ENCODE measurements around the gene ZNF543.
"Not testable (repeated sequence)": the region's sequence is repeated elsewhere in the genome, so short reads cannot be mapped to it uniquely, and the experiment has no call there.

The ZNF543 gene

GRCh38 chr19:57321116-57321515, 844 bp downstream of the ZNF543 start:
- no peak for DNase-seq (ENCODE audit: low read depth)

- no peak for DNase-seq (ENCODE audit: low read depth)
Observed at GRCh38 chr19:57321751-57322150, 1.5 kb downstream of the ZNF543 start.

- no peak for DNase-seq (ENCODE audit: low read depth)
Observed at GRCh38 chr19:57324992-57325391, 4.7 kb downstream of the ZNF543 start.

- DNase-seq (ENCODE audit: low read depth), result no peak
Observed at GRCh38 chr19:57327993-57328392, 7.7 kb downstream of the ZNF543 start.

- DNase-seq (ENCODE audit: low read depth), result no peak
Observed at GRCh38 chr19:57334191-57334590, 13.9 kb downstream of the ZNF543 start.

GRCh38 chr19:57338877-57339276, 18.6 kb downstream of the ZNF543 start:
- no peak for DNase-seq (ENCODE audit: low read depth)

GRCh38 chr19:57342582-57342981, 22.3 kb downstream of the ZNF543 start:
- DNase-seq (ENCODE audit: low read depth), result no peak

GRCh38 chr19:57348136-57348535, 27.9 kb downstream of the ZNF543 start:
- DNase-seq (ENCODE audit: low read depth), result no peak

- peak; percentile 75 for DNase-seq (ENCODE audit: low read depth)
Observed at GRCh38 chr19:57350877-57351805, 30.9 kb downstream of the ZNF543 start, which contains the start of gene ZNF304. TSS of gene ZNF304 (plus strand) at chr19:57351271. CDS start at chr19:57351665, 394 bp downstream.

- DNase-seq (ENCODE audit: low read depth), result no peak
Observed at GRCh38 chr19:57351867-57352266, 31.6 kb downstream of the ZNF543 start.

GRCh38 chr19:57355916-57356315, 35.6 kb downstream of the ZNF543 start:
- no peak for DNase-seq (ENCODE audit: low read depth)

GRCh38 chr19:57357406-57357805, 37.1 kb downstream of the ZNF543 start:
- no peak for DNase-seq (ENCODE audit: low read depth)

GRCh38 chr19:57359300-57359699, 39.0 kb downstream of the ZNF543 start:
- no peak for DNase-seq (ENCODE audit: low read depth)

GRCh38 chr19:57362419-57362818, 42.1 kb downstream of the ZNF543 start:
- no peak for DNase-seq (ENCODE audit: low read depth)

- peak; percentile 96 for DNase-seq (ENCODE audit: low read depth)
Observed at GRCh38 chr19:57362997-57363687, 42.9 kb downstream of the ZNF543 start, which contains the start of the genes TRAPPC2B and ZNF547. TSS of gene TRAPPC2B (plus strand) at chr19:57363551. CDS start at chr19:57364834, 1,283 bp downstream. TSS of gene ZNF547 (plus strand) at chr19:57363551. CDS start at chr19:57368556, 5,005 bp downstream.

GRCh38 chr19:57363688-57364181, 43.5 kb downstream of the ZNF543 start:
- no peak for DNase-seq (ENCODE audit: low read depth)

GRCh38 chr19:57366776-57367175, 46.5 kb downstream of the ZNF543 start:
- no peak for DNase-seq (ENCODE audit: low read depth)

GRCh38 chr19:57374179-57374578, 53.9 kb downstream of the ZNF543 start:
- DNase-seq (ENCODE audit: low read depth), result no peak

- not testable (repeated sequence) for DNase-seq (ENCODE audit: low read depth)
Observed at GRCh38 chr19:57374647-57375046, 54.4 kb downstream of the ZNF543 start.

GRCh38 chr19:57376151-57376550, 55.9 kb downstream of the ZNF543 start:
- DNase-seq (ENCODE audit: low read depth), result no peak

- DNase-seq (ENCODE audit: low read depth), result no peak
Observed at GRCh38 chr19:57377498-57378146, 57.4 kb downstream of the ZNF543 start.

Measured in stimulated activated CD8-positive, alpha-beta memory T cell treated with anti-CD3 and anti-CD28 coated beads, Interleukin-12 subunit alpha, Interleukin-12 subunit beta, amount 100 ng/mL, for 1 hour (primary cell).